ENCODE measurements around the gene TAB2. TPM values are rescaled to one million over a fixed set of nuclear protein-coding genes. Genes with fewer than 3 reads are reported as not detected.

The TAB2 gene
- total RNA-seq, 1 experiment from 2014 or later = 56.7 TPM

DNA sequence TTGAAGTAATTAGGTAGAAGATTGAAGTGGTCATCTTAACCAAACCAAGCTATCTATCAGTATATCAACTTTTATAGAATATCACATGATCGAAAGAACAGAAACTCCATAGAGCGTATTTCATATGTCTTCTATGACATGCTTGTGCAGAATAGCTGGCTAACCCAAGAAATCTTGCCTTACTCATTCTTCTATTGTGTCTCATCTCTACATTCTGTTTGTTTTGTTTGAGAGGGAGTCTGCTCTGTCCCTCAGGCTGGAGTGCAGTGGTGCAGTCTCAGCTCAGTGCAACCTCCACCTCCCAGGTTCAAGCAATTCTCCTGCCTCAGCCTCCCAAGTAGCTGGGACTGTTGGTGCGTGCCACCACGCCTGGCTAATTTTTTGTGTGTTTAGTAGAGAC, 10.6 kb downstream of the TAB2 start:
- ChIA-PET CTCF (no interaction called here), POLR2A (no interaction called here), RAD21 (ENCODE audit: low non-redundant PET in 1 of 2, low total read pairs in 2 of 2, uncharacterized antibody in 2 of 2, unreplicated experiment in 2 of 2) (no interaction called here)
- Histone ChIP-seq H3K27me3 (ENCODE audit: insufficient read depth, low read length) (no peaks in the 10 kb centered on the region), H3K9ac (ENCODE audit: low read length) (no peak overlapping the region), H3K4me2 (ENCODE audit: low read length) (no peak overlapping the region), H3K9me2 (ENCODE audit: insufficient read depth) (no peaks in the 10 kb centered on the region), H3K4me3 (replicated peaks in 1 of 2; ENCODE audit: low read depth in 1 of 2, low read length in 2 of 2) (no peak overlapping the region), H4K20me1 (ENCODE audit: insufficient read depth) (peaks cover 10% of the 10 kb centered on the region; the same call in 1 of the 2 replicates), H3K36me3 (ENCODE audit: control insufficient read depth in 1 of 2, insufficient read depth in 2 of 2, low read length in 2 of 2) (no peaks in the 10 kb centered on the region), H2AFZ (ENCODE audit: low read depth, low read length, poor library complexity, severe bottlenecking) (no peak overlapping the region), H3K9me3 (ENCODE audit: control insufficient read depth in 1 of 2, insufficient read depth in 1 of 2, low read depth in 1 of 2, low read length in 2 of 2) (no peaks in the 10 kb centered on the region), H3K27ac (ENCODE audit: low read depth, low read length) (no peak overlapping the region), H3K79me2 (ENCODE audit: insufficient read depth, low read length) (peaks cover 100% of the 10 kb centered on the region), H3K4me1 (ENCODE audit: control insufficient read depth in 1 of 2, insufficient read depth in 2 of 2, low read length in 2 of 2) (peaks cover 10 to 20% of the 10 kb centered on the region in 2 experiments; a peak in 3 of 4 replicates)
- TF ChIP-seq JUND (IDR thresholded peaks at IDR 0.05) (no peak), SIN3A (IDR thresholded peaks at IDR 0.05; ENCODE audit: low read depth) (no peak), CEBPB (IDR thresholded peaks at IDR 0.05; ENCODE audit: low read depth) (no peak), TCF7L2 (IDR thresholded peaks at IDR 0.05; ENCODE audit: borderline replicate concordance, extremely low read depth, insufficient read depth, insufficient read length) (no peak), YY1 (IDR thresholded peaks at IDR 0.05; ENCODE audit: extremely low read depth, insufficient replicate concordance, low read depth, low read length) (no peak), POLR2A (IDR thresholded peaks at IDR 0.05; ENCODE audit: borderline replicate concordance, extremely low read depth, insufficient read depth, insufficient read length) (no peak), RAD21 (IDR thresholded peaks at IDR 0.05; ENCODE audit: low read depth) (no peak), POLR2AphosphoS5 (IDR thresholded peaks at IDR 0.05; ENCODE audit: low read depth, low read length) (no peak), ZFX (IDR thresholded peaks at IDR 0.05) (no peak), ELF1 (IDR thresholded peaks at IDR 0.05; ENCODE audit: borderline replicate concordance, low read depth) (no peak), CBX3 (IDR thresholded peaks at IDR 0.05; ENCODE audit: low read depth) (no peak), EZH2 (IDR thresholded peaks at IDR 0.05) (no peak), FOSL1 (IDR thresholded peaks at IDR 0.05; ENCODE audit: low read depth) (no peak), SP1 (IDR thresholded peaks at IDR 0.05; ENCODE audit: low read depth) (no peak), EZH2phosphoT487 (IDR thresholded peaks at IDR 0.05; ENCODE audit: borderline replicate concordance) (no peak)
- TF ChIP-seq, protein P1, sequence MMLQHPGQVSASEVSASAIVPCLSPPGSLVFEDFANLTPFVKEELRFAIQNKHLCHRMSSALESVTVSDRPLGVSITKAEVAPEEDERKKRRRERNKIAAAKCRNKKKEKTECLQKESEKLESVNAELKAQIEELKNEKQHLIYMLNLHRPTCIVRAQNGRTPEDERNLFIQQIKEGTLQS (IDR thresholded peaks at IDR 0.05) = no peak
- TF ChIP-seq, protein P2, sequence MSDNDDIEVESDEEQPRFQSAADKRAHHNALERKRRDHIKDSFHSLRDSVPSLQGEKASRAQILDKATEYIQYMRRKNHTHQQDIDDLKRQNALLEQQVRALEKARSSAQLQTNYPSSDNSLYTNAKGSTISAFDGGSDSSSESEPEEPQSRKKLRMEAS (IDR thresholded peaks at IDR 0.05) = no peak
- TF ChIP-seq, protein P3, sequence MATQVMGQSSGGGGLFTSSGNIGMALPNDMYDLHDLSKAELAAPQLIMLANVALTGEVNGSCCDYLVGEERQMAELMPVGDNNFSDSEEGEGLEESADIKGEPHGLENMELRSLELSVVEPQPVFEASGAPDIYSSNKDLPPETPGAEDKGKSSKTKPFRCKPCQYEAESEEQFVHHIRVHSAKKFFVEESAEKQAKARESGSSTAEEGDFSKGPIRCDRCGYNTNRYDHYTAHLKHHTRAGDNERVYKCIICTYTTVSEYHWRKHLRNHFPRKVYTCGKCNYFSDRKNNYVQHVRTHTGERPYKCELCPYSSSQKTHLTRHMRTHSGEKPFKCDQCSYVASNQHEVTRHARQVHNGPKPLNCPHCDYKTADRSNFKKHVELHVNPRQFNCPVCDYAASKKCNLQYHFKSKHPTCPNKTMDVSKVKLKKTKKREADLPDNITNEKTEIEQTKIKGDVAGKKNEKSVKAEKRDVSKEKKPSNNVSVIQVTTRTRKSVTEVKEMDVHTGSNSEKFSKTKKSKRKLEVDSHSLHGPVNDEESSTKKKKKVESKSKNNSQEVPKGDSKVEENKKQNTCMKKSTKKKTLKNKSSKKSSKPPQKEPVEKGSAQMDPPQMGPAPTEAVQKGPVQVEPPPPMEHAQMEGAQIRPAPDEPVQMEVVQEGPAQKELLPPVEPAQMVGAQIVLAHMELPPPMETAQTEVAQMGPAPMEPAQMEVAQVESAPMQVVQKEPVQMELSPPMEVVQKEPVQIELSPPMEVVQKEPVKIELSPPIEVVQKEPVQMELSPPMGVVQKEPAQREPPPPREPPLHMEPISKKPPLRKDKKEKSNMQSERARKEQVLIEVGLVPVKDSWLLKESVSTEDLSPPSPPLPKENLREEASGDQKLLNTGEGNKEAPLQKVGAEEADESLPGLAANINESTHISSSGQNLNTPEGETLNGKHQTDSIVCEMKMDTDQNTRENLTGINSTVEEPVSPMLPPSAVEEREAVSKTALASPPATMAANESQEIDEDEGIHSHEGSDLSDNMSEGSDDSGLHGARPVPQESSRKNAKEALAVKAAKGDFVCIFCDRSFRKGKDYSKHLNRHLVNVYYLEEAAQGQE (IDR thresholded peaks at IDR 0.05; ENCODE audit: low read depth) = no peak
- TF ChIP-seq, protein P4, sequence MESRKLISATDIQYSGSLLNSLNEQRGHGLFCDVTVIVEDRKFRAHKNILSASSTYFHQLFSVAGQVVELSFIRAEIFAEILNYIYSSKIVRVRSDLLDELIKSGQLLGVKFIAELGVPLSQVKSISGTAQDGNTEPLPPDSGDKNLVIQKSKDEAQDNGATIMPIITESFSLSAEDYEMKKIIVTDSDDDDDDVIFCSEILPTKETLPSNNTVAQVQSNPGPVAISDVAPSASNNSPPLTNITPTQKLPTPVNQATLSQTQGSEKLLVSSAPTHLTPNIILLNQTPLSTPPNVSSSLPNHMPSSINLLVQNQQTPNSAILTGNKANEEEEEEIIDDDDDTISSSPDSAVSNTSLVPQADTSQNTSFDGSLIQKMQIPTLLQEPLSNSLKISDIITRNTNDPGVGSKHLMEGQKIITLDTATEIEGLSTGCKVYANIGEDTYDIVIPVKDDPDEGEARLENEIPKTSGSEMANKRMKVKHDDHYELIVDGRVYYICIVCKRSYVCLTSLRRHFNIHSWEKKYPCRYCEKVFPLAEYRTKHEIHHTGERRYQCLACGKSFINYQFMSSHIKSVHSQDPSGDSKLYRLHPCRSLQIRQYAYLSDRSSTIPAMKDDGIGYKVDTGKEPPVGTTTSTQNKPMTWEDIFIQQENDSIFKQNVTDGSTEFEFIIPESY (IDR thresholded peaks at IDR 0.05; ENCODE audit: extremely low read depth, insufficient replicate concordance, low read length) = no peak
- TF ChIP-seq, protein P5, sequence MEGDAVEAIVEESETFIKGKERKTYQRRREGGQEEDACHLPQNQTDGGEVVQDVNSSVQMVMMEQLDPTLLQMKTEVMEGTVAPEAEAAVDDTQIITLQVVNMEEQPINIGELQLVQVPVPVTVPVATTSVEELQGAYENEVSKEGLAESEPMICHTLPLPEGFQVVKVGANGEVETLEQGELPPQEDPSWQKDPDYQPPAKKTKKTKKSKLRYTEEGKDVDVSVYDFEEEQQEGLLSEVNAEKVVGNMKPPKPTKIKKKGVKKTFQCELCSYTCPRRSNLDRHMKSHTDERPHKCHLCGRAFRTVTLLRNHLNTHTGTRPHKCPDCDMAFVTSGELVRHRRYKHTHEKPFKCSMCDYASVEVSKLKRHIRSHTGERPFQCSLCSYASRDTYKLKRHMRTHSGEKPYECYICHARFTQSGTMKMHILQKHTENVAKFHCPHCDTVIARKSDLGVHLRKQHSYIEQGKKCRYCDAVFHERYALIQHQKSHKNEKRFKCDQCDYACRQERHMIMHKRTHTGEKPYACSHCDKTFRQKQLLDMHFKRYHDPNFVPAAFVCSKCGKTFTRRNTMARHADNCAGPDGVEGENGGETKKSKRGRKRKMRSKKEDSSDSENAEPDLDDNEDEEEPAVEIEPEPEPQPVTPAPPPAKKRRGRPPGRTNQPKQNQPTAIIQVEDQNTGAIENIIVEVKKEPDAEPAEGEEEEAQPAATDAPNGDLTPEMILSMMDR (IDR thresholded peaks at IDR 0.05 in 2 of 3, conservative IDR thresholded peaks at IDR 0.05 in 1 of 3; ENCODE audit: borderline replicate concordance in 1 of 3, insufficient read depth in 1 of 3, low read depth in 2 of 3, low read length in 2 of 3) = no peak
- no TSS peak for BruUV-seq (replicated peaks)
- DNase-seq (ENCODE audit: low read depth, low spot score) = no peak
- intact Hi-C loops (cut with micrococcal nuclease) = no loop called here
- no peak for ATAC-seq

Data from HCT116 (cell line).